Activated CD8-positive, alpha-beta T cell treated with anti-CD3 and anti-CD28 coated beads, Interleukin-2, amount 10 ng/mL, durations not matched to agents 7 days and 5 days (primary cell): ENCODE measurements around the gene KMT2B. TPM values are rescaled to one million over a fixed set of nuclear protein-coding genes. Genes with fewer than 3 reads are reported as not detected.

Source experiments
- ATAC-seq: fragments of 150-1000 bp; cut with Tn5 transposase; one replicate; pipeline ENCODE4 v1.10.0; 2021; ENCODE audit warnings: moderate library complexity
- CTCF ChIA-PET: fragments of 350-600 bp; sonication (Branson Sonifier 250); formaldehyde crosslinking; loops from one replicate; lab custom pipeline; 2021; ENCODE audit warnings: antibody characterized with exemption; lab: Charles Lee
- POLR2A ChIA-PET: fragments of 350-600 bp; sonication (Branson Sonifier 250); formaldehyde crosslinking; loops from one replicate; lab custom pipeline; 2021; ENCODE audit warnings: antibody characterized with exemption; lab: Charles Lee
- DNase-seq: peaks from one replicate; pipeline ENCODE4 v3.0.0-alpha.2; 2020
- H3K27ac Mint-ChIP-seq: one replicate; pipeline ENCODE4 v1.8.0; 2021; ENCODE audit warnings: mild to moderate bottlenecking, mixed read lengths
- H3K27me3 Mint-ChIP-seq: one replicate; pipeline ENCODE4 v1.8.0; 2021; ENCODE audit warnings: low read depth, mixed read lengths
- H3K36me3 Mint-ChIP-seq: one replicate; pipeline ENCODE4 v1.8.0; 2021; ENCODE audit warnings: low read depth, mixed read lengths
- H3K4me1 Mint-ChIP-seq: one replicate; pipeline ENCODE4 v1.8.0; 2021; ENCODE audit warnings: low read depth, mixed read lengths
- H3K4me3 Mint-ChIP-seq: one replicate; pipeline ENCODE4 v1.8.0; 2021; ENCODE audit warnings: mild to moderate bottlenecking, mixed read lengths
- H3K9me3 Mint-ChIP-seq: one replicate; pipeline ENCODE4 v1.8.0; 2022; ENCODE audit warnings: mixed read lengths; ENCODE audit not compliant: insufficient read depth
- total RNA-seq, 2 experiments: library from RNA; stranded (reverse); gene quantifications; one replicate each; pipeline ENCODE4 v1.2.3, GENCODE V29; 2021

The KMT2B gene
- total RNA-seq, 2 experiments from 2014 or later = 58.0 to 64.3 TPM

GRCh38 chr19:35734889-35735288, 17.1 kb downstream of the KMT2B start:
- Mint-ChIP-seq H3K9me3 (no peaks in the 10 kb centered on the region), H3K4me3 (no peak overlapping the region), H3K27ac (no peak overlapping the region), H3K27me3 (no peaks in the 10 kb centered on the region), H3K36me3 (peaks cover 59% of the 10 kb centered on the region), H3K4me1 (peaks cover 19% of the 10 kb centered on the region)
- CTCF ChIA-PET = no interaction called here
- no peak for ATAC-seq
- DNase-seq = no peak
- POLR2A ChIA-PET = no interaction called here

GRCh38 chr19:35736913-35737886, 19.4 kb downstream of the KMT2B start:
- peak overlapping the region; percentile 73 for H3K27ac Mint-ChIP-seq
- CTCF ChIA-PET = interaction anchor here (0.8 to 2.4 kb wide), 7 partner anchors 11 to 83 kb away, joined by 3 to 18 read pairs (median 4); partner anchors contain the start of gene LIN37
- no peaks in the 10 kb centered on the region for H3K27me3 Mint-ChIP-seq
- H3K4me1 Mint-ChIP-seq = peaks cover 26% of the 10 kb centered on the region
- H3K9me3 Mint-ChIP-seq = no peaks in the 10 kb centered on the region
- POLR2A ChIA-PET = interaction anchor here (1.0 to 1.7 kb wide), 4 partner anchors 10 to 35 kb away, joined by 3 to 7 read pairs (median 4); no protein-coding TSS in a partner anchor
- ATAC-seq (no peak), DNase-seq (peak; percentile 58)
- no peak overlapping the region for H3K4me3 Mint-ChIP-seq
- peaks cover 45% of the 10 kb centered on the region for H3K36me3 Mint-ChIP-seq

GRCh38 chr19:35738021-35738886, 20.5 kb downstream of the KMT2B start:
- Mint-ChIP-seq H3K27ac (peak overlapping the region; percentile 46), H3K27me3 (no peaks in the 10 kb centered on the region), H3K9me3 (no peaks in the 10 kb centered on the region), H3K4me3 (no peak overlapping the region), H3K36me3 (peaks cover 53% of the 10 kb centered on the region), H3K4me1 (peaks cover 34% of the 10 kb centered on the region)
- ChIA-PET CTCF (interaction anchor here (0.8 to 2.4 kb wide), 4 partner anchors 19 to 81 kb away, joined by 3 to 18 read pairs (median 6); no protein-coding TSS in a partner anchor), POLR2A (interaction anchor here (1.1 to 1.7 kb wide), 3 partner anchors 11 to 36 kb away, joined by 3 to 7 read pairs (median 4); no protein-coding TSS in a partner anchor)
- DNase-seq (no peak), ATAC-seq (no peak)

GRCh38 chr19:35738887-35739229, 21.1 kb downstream of the KMT2B start:
- Mint-ChIP-seq H3K27ac (peak overlapping the region; percentile 46), H3K9me3 (no peaks in the 10 kb centered on the region), H3K36me3 (peaks cover 53% of the 10 kb centered on the region), H3K4me1 (peaks cover 40% of the 10 kb centered on the region), H3K4me3 (peak overlapping the region; percentile 25), H3K27me3 (no peaks in the 10 kb centered on the region)
- CTCF ChIA-PET = interaction anchor here (2.4 kb wide), 1 partner anchor 43 kb away, joined by 18 read pairs; no protein-coding TSS in a partner anchor
- POLR2A ChIA-PET = no interaction called here
- DNase-seq = no peak
- no peak for ATAC-seq

- ATAC-seq (no peak), DNase-seq (no peak)
- peaks cover 46% of the 10 kb centered on the region for H3K4me1 Mint-ChIP-seq
- H3K9me3 Mint-ChIP-seq = no peaks in the 10 kb centered on the region
- H3K27me3 Mint-ChIP-seq = no peaks in the 10 kb centered on the region
- CTCF ChIA-PET = interaction anchor here (0.9 to 1.7 kb wide), 7 partner anchors 11 to 191 kb away, joined by 3 to 10 read pairs (median 7); no protein-coding TSS in a partner anchor
- peak overlapping the region; percentile 90 for H3K4me3 Mint-ChIP-seq
- no peak overlapping the region for H3K27ac Mint-ChIP-seq
- peaks cover 47% of the 10 kb centered on the region for H3K36me3 Mint-ChIP-seq
- POLR2A ChIA-PET = interaction anchor here (1.2 to 4.3 kb wide), 5 partner anchors 11 to 27 kb away, joined by 3 to 14 read pairs (median 5); partner anchors contain the start of gene KMT2B
Observed at GRCh38 chr19:35739275-35740107, 21.7 kb downstream of the KMT2B start.

GRCh38 chr19:35740108-35740422, 22.3 kb downstream of the KMT2B start:
- no peaks in the 10 kb centered on the region for H3K27me3 Mint-ChIP-seq
- H3K27ac Mint-ChIP-seq = peak overlapping the region; percentile 92
- DNase-seq = no peak
- ATAC-seq = peak; percentile 17
- H3K4me3 Mint-ChIP-seq = peak overlapping the region; percentile 90
- POLR2A ChIA-PET = interaction anchor here (0.9 to 4.3 kb wide), 7 partner anchors 11 to 28 kb away, joined by 3 to 14 read pairs (median 5); partner anchors contain the start of gene KMT2B
- H3K36me3 Mint-ChIP-seq = peaks cover 43% of the 10 kb centered on the region
- CTCF ChIA-PET = interaction anchor here (0.9 to 1.7 kb wide), 9 partner anchors 12 to 191 kb away, joined by 3 to 10 read pairs (median 4); no protein-coding TSS in a partner anchor
- no peaks in the 10 kb centered on the region for H3K9me3 Mint-ChIP-seq
- H3K4me1 Mint-ChIP-seq = peaks cover 48% of the 10 kb centered on the region

GRCh38 chr19:35740423-35741202, 22.8 kb downstream of the KMT2B start:
- no peaks in the 10 kb centered on the region for H3K27me3 Mint-ChIP-seq
- H3K9me3 Mint-ChIP-seq = no peaks in the 10 kb centered on the region
- ChIA-PET POLR2A (interaction anchor here (0.5 to 4.3 kb wide), 9 partner anchors 11 to 154 kb away, joined by 3 to 14 read pairs (median 4); partner anchors contain the start of gene KMT2B), CTCF (interaction anchor here (0.6 to 1.7 kb wide), 10 partner anchors 13 to 192 kb away, joined by 3 to 10 read pairs (median 4); no protein-coding TSS in a partner anchor)
- ATAC-seq (peak; percentile 74), DNase-seq (peak; percentile 99)
- H3K27ac Mint-ChIP-seq = peak overlapping the region; percentile 92
- peaks cover 50% of the 10 kb centered on the region for H3K4me1 Mint-ChIP-seq
- peak overlapping the region; percentile 90 for H3K4me3 Mint-ChIP-seq
- peaks cover 39% of the 10 kb centered on the region for H3K36me3 Mint-ChIP-seq

- no peak for ATAC-seq
- Mint-ChIP-seq H3K36me3 (peaks cover 37% of the 10 kb centered on the region), H3K27ac (peak overlapping the region; percentile 93), H3K4me1 (peaks cover 54% of the 10 kb centered on the region), H3K27me3 (no peaks in the 10 kb centered on the region), H3K4me3 (peak overlapping the region; percentile 90), H3K9me3 (no peaks in the 10 kb centered on the region)
- ChIA-PET POLR2A (interaction anchor here (0.5 to 4.3 kb wide), 9 partner anchors 10 to 154 kb away, joined by 3 to 14 read pairs (median 4); partner anchors contain the start of gene KMT2B), CTCF (interaction anchor here (0.6 to 1.7 kb wide), 7 partner anchors 18 to 191 kb away, joined by 3 to 10 read pairs (median 7); no protein-coding TSS in a partner anchor)
- no peak for DNase-seq
Observed at GRCh38 chr19:35741203-35741515, 23.4 kb downstream of the KMT2B start.

- POLR2A ChIA-PET = interaction anchor here (0.9 to 4.3 kb wide), 4 partner anchors 24 to 42 kb away, joined by 3 to 14 read pairs (median 4); partner anchors contain the start of gene KMT2B
- Mint-ChIP-seq H3K4me3 (peak within 1 kb of the TSS; percentile 93), H3K4me1 (peaks cover 55% of the 10 kb centered on the region), H3K9me3 (no peaks in the 10 kb centered on the region), H3K36me3 (peaks cover 32% of the 10 kb centered on the region), H3K27me3 (no peaks in the 10 kb centered on the region), H3K27ac (peak within 1 kb of the TSS; percentile 93)
- DNase-seq (peak; percentile 80), ATAC-seq (no peak)
- CTCF ChIA-PET = interaction anchor here (0.9 to 2.0 kb wide), 4 partner anchors 12 to 189 kb away, joined by 3 to 7 read pairs (median 4); no protein-coding TSS in a partner anchor
Observed at GRCh38 chr19:35742121-35742724, 24.4 kb downstream of the KMT2B start, which contains the start of gene IGFLR1. Gene IGFLR1, minus strand, starts transcription at chr19:35742452. Its CDS starts 1,272 bp downstream, at chr19:35741180.
